Nucleus accumbens (tissue), 56 donors: ENCODE measurements around the gene ITIH3.

ENCODE experiments used
- DNase-seq, 56 donors: peaks; one replicate each; lab custom pipeline; 2025; lab: John Stamatoyannopoulos, UW

The ITIH3 gene

DNA sequence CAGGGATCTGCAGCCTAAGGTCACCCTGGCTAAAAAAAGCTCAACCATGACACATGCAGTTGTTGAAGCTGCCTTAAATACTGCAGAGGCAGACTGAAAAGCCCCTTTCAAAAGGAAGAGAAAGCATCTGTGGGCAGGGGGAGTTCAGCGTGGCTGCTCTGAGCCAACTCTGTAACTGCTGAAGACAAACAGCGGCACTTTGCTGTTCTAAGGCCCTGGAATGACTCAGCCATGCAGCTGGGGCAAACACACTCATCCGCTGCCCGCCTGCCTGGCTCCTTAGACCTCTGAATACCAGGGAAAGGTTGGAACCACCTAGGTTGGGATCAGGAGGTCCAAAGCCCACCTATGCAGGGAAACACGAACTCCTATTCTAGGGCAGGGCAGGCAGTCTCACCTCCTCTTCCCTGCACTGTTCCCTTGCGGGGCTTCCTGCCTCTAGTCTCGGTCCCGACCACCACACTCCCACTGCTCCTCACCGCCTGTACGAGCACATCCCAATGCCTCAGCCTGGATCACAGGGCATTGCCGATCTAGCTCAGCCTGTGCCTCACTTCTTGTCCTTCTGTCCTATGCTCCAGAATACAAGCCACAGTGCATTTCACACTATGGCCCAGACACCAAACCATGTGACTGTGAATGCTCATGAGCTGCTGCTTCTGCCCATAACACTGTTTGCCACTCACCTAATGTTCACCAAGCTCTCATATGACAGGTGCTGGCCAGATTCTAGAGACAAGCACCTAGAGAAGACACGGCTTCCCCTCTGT lies 46.8 kb downstream of the ITIH3 start:
- DNase-seq, result peak in 1 of 56 donors; percentile 6

DNA sequence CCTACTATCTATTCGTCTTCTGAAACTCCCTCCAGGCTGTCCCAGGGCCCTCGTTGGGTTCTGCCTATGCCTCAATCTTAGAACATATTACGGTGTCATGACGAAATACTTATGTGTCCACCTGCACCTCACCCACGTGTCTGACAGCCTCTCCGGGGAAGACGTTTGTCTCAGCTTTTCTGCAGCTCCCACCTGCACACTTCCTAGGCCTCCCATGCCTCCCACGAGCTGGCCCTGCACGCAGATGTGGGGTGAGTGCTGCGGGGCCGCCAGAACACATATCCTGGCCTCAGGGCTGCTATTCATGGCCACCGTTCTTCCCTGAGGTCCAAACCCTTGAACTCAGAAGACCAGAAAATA lies 47.4 kb downstream of the ITIH3 start:
- DNase-seq, result no peak

DNA sequence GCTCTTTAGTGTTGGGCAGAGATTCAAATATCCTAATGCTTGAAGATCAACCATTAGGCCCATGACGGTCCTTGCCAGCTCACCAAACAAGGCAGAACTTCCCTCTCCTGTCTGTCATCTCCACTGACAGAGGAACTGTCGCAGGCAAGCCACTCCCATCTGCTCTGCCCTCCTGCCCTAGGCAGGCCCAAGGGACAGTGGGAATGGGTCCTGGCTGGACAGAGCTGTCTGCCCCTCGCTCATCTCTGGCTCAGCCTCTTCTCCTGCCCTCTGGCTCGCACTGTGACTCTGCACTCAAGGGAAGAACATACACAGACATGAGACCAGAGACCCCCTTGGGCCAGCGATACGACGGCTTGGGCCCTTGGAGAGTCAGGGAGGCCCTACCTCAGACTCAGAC lies 47.8 kb downstream of the ITIH3 start:
- DNase-seq, result no peak

DNA sequence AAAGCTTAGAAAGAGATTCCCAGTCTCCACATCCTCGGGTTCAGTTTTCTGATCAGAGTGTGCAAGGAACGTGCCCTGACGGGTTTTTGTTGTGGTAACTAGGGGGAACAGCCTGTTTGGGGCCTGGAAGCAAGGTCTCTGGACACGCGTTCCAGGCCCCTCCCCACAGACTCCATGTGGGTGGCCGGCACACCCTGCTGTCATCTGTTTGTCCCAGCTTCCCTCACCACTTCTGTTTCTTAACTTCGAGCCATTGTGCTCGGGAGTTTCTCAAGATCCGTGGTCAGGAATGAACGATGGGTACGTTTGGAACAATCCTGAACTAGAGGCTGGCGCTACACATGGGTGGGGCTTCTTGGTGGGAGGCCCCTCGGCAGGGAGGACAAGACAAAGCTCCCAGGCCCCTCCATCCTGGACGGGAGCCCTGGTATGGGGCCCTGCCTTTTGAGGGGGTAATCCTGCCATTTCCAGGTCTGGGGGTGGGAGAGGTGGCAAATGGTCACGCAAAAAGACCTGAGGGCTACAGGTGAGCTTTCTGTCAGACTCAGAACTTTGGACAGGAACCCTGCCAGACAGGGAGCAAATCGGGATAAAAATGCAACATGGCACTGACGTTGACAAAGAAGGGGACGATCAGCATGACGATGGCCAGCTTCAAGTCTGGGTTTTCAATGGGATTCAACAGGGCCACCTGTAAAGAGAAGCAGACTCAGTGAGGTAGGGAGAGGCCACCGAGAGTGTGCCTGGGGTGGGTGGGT lies 48.7 kb downstream of the ITIH3 start:
- DNase-seq, result no peak

DNA sequence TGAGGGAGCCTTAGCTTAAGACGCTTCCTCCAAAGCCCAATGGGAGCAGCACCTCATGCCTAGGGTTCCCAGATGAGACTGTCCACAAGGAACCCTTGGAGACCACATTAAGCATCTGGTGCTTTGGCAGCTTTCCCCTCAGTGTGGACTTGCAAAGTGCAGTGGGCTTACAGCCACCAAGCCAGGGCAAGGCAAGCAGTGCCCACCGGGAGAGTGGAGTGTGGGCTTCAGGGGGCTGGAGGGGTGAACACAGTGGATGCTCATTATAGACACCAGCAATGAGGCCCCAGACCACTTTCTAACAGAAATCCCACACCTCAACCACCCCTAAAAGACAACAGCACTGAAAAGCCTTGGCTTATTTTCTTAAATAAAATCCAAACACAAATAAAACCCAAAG lies 49.3 kb downstream of the ITIH3 start:
- no peak for DNase-seq

DNA sequence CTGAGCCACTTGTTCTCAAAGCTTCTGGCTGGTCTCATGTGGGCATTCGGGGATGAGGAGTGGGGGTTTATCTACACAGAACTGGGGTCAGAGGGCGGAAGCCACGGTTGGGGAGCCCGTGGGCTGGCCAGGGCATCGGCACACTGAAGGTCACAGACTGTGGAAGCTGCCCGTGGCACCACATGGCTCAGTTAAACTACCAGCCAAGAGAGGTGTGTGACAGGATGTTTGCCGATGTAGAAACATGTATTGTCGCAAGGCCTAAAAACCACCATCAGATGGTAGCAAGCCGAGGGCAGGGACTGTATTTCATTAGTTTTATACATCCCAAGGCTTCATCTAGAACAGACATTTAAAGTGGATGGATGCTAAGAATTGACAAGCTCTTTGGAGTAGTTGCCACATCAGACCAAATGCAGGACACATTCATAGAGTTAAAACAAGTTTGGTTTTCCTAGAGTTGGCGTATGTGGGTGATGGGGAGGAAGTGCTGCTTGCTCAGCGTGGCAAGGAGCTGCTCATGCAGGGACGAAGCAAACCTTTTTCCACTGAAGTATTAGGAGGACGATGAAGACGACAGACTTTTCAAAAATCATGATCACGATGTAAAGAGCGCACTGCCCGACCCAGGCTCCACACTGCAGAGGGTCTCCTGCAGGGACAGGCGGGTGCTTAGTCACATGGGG lies 49.8 kb downstream of the ITIH3 start:
- no peak for DNase-seq

DNA sequence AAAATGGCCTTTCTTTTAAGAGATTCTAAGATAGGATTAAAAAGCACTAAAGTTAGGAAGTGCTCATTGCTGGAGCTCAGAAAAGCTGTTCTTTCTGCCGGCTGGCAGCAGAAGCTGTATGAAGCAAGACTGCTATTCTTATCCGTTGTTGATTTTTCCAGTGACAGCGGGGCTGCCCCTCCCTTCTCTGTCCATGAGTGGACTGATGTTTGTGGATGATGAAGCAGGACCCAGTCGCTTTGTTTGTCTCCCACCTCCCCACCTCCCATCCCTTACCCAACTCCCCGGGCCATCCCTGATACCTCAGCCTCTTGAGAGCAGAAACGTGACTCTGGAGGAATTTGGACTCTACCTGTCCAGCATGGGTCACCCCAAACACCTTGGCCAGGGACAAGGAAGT lies 50.6 kb downstream of the ITIH3 start:
- peak in 18 of 56 donors; percentile 6 to 33 (median 16) for DNase-seq

DNA sequence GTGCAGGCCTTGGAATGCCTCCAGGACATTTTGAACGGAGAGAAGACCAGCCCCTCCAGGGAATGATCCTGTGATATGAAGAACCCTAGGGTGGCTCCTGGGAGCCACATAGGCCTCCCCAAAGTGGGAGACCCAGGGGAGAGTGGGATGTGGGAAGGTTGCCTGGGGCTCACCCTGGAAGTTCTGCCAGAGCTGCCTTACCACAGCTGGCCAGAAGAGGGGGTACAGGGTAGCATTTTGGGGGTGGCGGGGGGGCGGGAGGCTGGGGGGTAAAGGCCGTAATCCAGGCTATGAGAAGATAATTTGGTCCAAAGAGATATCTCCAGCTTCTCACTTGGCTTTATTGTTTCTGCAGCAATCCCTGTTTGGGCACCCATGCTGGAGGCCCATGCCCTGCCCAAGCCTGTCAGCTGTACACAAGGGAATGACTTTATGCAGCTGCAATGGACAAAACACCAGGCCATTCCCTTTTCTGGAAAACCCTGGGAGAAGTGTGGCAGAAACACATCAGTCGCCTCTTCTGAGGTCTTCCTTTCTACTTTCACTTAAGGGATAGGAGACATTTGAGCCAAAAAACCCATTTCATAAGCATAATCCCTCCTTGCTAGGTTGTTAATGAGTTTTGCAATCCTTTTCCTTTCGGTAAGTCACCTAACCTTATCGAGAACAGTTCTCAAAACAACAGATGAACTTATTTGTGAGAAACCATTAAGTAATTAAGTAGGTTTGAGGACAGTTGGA lies 51.3 kb downstream of the ITIH3 start:
- peak in 17 of 56 donors; percentile 2 to 41 (median 12) for DNase-seq

DNA sequence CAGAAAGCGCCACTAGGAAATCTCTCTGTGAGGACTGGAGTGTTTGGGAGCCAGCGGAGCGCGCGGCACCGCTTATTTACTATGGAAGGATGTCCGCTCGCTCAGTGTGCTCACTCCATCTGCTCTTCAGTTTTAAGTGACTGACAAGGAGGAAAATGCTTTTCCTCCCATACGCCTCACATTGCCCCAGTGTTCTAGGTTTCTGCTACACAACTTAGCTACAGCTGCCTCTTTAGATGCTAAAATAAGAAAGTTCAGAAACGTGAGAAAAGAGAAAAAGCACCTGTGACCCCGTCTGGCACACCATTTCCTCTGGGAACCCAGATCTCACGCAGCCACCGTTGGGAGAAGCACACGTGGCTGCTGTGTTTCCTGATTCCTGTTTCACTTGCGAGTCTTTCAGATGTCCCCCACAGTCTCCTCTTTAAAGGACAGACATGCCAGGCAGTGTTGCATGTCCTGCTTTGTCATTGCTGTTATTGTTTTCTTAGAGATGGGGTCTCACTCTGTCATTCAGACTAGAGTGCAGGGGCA lies 51.9 kb downstream of the ITIH3 start:
- no peak for DNase-seq

DNA sequence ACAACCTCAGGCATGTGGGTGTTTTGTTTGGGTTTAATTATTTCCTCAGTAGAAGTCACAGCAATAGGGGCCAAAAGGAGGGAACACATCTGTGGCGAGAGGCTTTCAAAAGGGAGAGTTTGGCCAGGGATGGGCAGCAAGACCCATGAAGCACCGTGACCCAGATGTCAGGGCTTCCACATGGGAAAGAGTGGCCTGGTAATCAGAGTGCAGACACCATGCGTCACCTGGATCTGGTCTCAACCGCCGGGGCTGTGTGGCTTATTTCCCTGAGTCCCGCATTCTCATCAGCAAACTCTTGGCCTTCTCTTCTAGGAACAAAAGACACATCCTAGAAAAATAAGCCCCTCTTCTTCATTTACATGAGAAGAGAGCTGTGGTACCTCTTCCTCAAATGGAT lies 52.6 kb downstream of the ITIH3 start:
- no peak for DNase-seq

DNA sequence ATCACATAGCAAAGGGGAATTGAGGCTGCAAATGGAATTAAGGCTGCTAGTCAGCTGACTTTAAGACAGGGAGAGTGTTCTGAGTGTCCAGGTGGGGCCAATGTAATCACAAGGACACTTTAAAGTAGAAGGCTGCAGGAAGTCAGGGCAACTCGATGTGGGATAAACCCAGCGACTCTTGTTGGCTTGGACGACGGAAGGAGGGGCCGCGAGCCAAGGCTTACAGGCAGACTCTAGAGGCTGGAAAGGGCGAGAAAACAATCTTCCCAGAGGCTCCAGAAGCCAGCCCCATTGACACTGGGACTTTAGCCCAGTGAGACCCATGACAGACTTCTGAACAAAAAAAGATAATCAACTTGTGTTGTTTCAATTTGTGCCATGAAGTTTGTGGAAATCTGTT lies 53.1 kb downstream of the ITIH3 start:
- DNase-seq, result no peak

DNA sequence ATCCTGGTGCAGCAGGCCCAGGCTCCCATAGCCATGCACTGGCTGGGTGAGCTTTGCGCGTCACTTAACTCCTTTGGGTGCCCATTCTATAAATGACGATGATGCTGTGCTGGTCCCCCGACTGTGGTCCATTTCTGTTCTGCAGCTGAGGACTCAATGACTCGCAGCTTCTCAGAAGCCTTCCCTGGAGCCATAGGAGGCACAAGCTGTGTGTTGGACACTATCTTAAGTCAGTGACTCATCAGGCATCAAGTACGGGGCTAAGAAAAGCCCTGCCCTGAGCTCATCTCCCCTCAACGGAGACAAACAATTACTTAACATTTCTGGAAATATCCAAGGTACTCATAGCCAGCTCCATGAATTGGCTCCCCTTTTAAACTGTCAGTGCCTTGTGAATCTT lies 54.0 kb downstream of the ITIH3 start:
- DNase-seq, result no peak

DNA sequence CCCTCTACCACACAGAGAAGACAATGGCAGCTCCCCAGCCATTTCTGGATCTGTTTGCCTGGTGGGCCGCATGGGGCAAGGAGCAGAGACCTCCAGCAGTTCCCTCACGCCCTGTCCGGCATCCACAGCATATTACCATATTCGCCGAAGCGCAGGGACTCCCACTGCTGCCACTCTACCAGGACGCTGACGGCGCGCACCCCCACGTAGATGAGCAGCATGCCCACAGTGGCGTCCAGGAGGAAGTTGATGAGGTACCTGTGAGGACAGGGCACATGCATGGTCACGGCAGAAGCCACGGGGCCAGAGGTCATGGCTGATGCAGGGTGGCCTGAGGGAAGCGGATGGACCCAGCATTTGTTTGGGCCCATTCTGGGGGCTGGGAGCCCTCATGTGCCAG lies 55.1 kb downstream of the ITIH3 start:
- no peak for DNase-seq

DNA sequence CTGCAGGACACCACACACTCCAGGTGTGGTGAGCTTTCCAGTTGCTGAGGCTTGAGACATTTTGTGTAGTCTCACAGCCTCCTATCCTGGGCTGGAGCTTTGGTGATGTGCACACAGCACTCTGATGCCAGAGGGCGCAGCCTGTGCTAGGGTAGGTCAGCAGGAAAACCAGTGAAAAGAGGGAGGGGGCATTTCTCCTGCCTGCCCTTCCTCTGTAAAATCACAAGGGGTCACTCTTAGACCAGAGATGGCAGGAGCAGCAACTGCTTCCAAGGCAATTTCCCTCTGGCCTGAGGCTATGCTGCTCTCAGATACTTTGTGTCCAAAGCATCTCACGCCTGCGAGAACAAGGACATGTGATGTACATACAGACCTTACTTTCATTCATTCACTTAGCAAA lies 56.8 kb downstream of the ITIH3 start:
- peak in 5 of 56 donors; percentile 3 to 16 (median 9) for DNase-seq

DNA sequence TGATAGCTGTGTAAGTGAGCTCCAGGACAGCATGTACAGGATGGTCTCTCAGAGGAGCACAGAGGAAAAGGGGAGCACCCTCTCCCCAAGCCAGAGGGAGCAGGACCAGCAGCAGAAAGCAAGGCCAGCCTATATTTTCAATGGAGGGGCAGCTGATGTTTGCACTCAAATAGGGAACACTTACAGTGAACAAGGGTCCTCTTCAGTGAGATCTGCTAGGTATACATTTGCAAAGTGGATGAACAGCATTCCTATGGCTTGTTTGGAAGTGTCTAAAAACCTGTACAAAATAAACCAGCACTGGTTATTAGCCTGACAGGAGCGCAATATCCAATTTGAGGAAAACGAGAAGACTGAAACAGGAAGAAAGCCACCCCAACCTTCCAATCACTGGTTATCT lies 57.8 kb downstream of the ITIH3 start:
- no peak for DNase-seq

DNA sequence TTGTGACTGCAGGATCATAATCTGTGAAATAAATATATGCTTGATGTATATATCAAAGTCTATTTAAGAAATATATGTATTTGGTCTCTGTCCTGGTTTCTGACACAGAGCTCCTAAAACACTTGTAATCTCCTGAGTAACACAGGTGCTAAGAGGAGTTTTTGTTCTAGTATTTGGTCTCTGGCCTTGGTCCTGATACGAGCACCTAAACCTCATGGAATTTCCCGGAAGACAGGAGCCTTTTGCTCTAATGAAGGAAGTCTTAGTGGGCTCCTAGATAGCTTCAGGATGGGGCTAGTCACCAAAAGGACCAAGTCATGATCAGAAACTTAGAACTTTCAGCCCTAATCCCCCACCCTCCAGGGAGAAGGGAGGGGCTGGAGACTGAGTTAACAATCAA lies 59.4 kb downstream of the ITIH3 start:
- no peak for DNase-seq

DNA sequence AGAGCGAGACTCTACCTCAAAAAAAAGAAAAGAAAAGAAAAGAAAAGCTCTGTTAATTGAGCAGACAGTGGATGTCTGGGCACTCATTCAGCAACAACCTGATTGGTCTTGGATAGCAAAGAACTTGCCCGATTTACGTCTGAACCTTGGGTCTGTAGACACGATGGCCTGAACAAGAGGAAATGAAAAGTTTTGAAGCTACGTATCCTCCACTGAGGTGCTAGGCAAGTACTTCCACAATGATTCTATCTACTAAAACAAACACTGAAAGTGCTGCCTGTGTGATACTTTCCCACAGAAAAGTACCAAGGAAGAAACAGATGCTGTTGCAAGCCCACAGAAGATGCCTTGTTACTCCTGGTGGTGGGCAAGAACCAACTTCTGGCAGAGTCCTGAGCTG lies 62.1 kb downstream of the ITIH3 start:
- no peak for DNase-seq

DNA sequence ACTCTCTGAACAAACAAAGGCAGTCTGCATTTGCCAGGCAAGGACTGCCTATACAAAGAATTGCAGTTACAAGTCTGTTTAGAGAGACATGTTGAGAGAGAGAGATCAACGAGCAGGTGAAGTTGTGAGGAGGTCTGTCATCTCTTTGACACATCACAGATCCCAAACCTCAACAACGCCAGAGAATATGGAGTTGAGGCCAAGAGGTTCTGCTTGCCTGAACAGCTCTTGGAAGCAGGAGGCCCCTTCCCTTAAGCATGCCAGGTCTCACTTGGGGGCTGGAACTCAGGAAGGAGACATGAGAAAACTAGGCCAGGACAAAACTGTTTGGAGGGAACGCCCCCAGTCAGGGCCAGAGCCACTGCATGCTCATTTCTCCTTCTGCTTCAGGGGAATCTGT lies 62.5 kb downstream of the ITIH3 start:
- DNase-seq, result peak in 1 of 56 donors; percentile 4

DNA sequence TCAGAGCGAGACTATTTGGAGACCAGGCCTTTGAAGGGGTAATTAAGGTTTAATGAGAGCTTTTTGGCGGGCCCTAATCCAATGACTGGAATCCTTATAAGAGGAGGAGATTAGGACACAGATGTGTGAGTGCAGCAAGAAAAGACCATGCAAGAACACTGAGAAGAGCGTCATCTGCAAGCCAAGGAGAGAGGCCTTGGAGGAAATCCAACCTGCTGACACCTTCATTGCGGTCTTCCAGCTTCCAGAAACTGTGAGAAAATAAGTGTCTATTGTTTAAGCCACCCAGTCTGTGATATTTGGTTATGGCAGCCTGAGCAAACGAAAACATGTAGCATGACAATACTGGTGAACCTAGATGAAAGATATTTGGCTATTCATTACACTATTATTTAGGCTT lies 63.3 kb downstream of the ITIH3 start:
- DNase-seq, result no peak
